OCI-LY7 (cell line): ENCODE results near the gene ULK4. TPM values are rescaled to one million over a fixed set of nuclear protein-coding genes. Genes with fewer than 3 reads are reported as not detected.

Experiments used
- BruUV-seq: library from RNA; stranded (reverse); fragments of 400-500 nt; replicated peaks from 2 replicates; lab custom pipeline; 2021; lab: Mats Ljungman, UMichigan
- CTCF ChIA-PET: fragments of 300-600 bp; sonication (Branson Sonifier 250); formaldehyde crosslinking; loops from one replicate; lab custom pipeline; 2022; ENCODE audit warnings: antibody characterized with exemption; ENCODE audit not compliant: unreplicated experiment; lab: Charles Lee
- POLR2A ChIA-PET: fragments of 300-600 bp; sonication (Branson Sonifier 250); formaldehyde crosslinking; loops from one replicate; lab custom pipeline; 2022; ENCODE audit warnings: antibody characterized with exemption; lab: Charles Lee
- DNase-seq: peaks from one replicate; pipeline ENCODE4 v3.0.0-alpha.2; 2015; ENCODE audit warnings: low spot score
- H2AFZ ChIP-seq: fragments of 200-600 bp; sonication (generic), shearing (Covaris generic); 2 replicates; pipeline ENCODE4 v1.6.1; 2014; ENCODE audit warnings: mild to moderate bottlenecking, antibody characterized with exemption, low read length, moderate library complexity
- H3K27ac ChIP-seq: fragments of 200-600 bp; sonication (generic); 2 replicates; pipeline ENCODE4 v1.5.1; 2014; ENCODE audit warnings: mixed run types, low read depth, mild to moderate bottlenecking, moderate library complexity, low read length, inconsistent platforms; ENCODE audit not compliant: poor library complexity, severe bottlenecking
- H3K36me3 ChIP-seq: fragments of 200-600 bp; sonication (generic); 2 replicates; pipeline ENCODE4 v1.6.1; 2014; ENCODE audit warnings: mild to moderate bottlenecking, antibody characterized with exemption, low read length, moderate library complexity, mixed read lengths; ENCODE audit not compliant: insufficient read depth
- H3K4me1 ChIP-seq: fragments of 200-600 bp; sonication (generic); 2 replicates; pipeline ENCODE4 v1.5.1; 2014; ENCODE audit warnings: mild to moderate bottlenecking, low read length; ENCODE audit not compliant: insufficient read depth, poor library complexity, severe bottlenecking
- H3K4me2 ChIP-seq: fragments of 200-600 bp; sonication (generic); 2 replicates; pipeline ENCODE4 v1.6.1; 2014; ENCODE audit warnings: mild to moderate bottlenecking, low read length
- H3K4me3 ChIP-seq: fragments of 200-600 bp; sonication (generic); 2 replicates; pipeline ENCODE4 v1.5.1; 2014; ENCODE audit warnings: mild to moderate bottlenecking, low read depth, low read length; ENCODE audit not compliant: poor library complexity, severe bottlenecking
- H3K79me2 ChIP-seq: fragments of 200-600 bp; sonication (generic); 2 replicates; pipeline ENCODE4 v1.6.1; 2016; ENCODE audit warnings: low read depth, mild to moderate bottlenecking, low read length, moderate library complexity, mixed read lengths; ENCODE audit not compliant: insufficient read depth
- H3K9me2 ChIP-seq: fragments of 200-600 bp; sonication (generic); 2 replicates; pipeline ENCODE4 v1.6.1; 2016; ENCODE audit warnings: mild to moderate bottlenecking, low read length, mixed read lengths; ENCODE audit not compliant: insufficient read depth
- H3K9me3 ChIP-seq: fragments of 200-600 bp; sonication (generic); 2 replicates; pipeline ENCODE4 v1.6.1; 2014; ENCODE audit warnings: mild to moderate bottlenecking, mixed run types, low read length, mixed read lengths
- H4K20me1 ChIP-seq: fragments of 200-600 bp; sonication (generic); 2 replicates; pipeline ENCODE4 v1.6.1; 2014; ENCODE audit warnings: mild to moderate bottlenecking, antibody characterized with exemption, low read length, moderate library complexity, mixed read lengths; ENCODE audit not compliant: insufficient read depth
- CTCF ChIP-seq: fragments of 200-600 bp; sonication (generic); conservative IDR thresholded peaks from 2 replicates; pipeline ENCODE4 v1.5.1; 2014; ENCODE audit warnings: mild to moderate bottlenecking, antibody characterized with exemption, low read length, moderate library complexity, mixed read lengths
- EZH2phosphoT487 ChIP-seq: fragments of 200-600 bp; sonication (generic); IDR thresholded peaks from 2 replicates; pipeline ENCODE4 v1.6.1; 2018; ENCODE audit warnings: low read depth, borderline replicate concordance, mild to moderate bottlenecking, mixed run types, antibody characterized with exemption, low read length, moderate library complexity, mixed read lengths
- intact Hi-C: fragments of 100-400 bp; cut with micrococcal nuclease; formaldehyde crosslinking; loops from one replicate; pipeline ENCODE4 v1.10.0; 2022; ENCODE audit not compliant: unreplicated experiment
- total RNA-seq, 2 experiments: library from RNA; depleted of rRNA in 1 of 2; stranded (reverse); fragments of >200 nt in 1 of 2; shearing (Covaris generic) in 1 of 2; gene quantifications; 2 replicates each; pipeline ENCODE4 v1.2.3, GENCODE V29; 2014 to 2022

ULK4 gene
- total RNA-seq, 2 experiments from 2014 or later, result 18.9 to 21.0 TPM

- peaks cover 12% of the 10 kb centered on the region for H3K4me1 ChIP-seq
- no peaks in the 10 kb centered on the region for H3K9me3 ChIP-seq
- CTCF ChIA-PET, result interaction anchor here (0.9 kb wide), 1 partner anchor 10 kb away, joined by 3 read pairs; no protein-coding TSS in a partner anchor
- no peak overlapping the region for H3K4me2 ChIP-seq
- no peak for DNase-seq
- H3K79me2 ChIP-seq, result peaks cover 100% of the 10 kb centered on the region
- H4K20me1 ChIP-seq, result peaks cover 68% of the 10 kb centered on the region
- TF ChIP-seq CTCF (no peak), EZH2phosphoT487 (no peak)
- no TSS peak for BruUV-seq
- no peak overlapping the region for H3K4me3 ChIP-seq
- no peaks in the 10 kb centered on the region for H3K9me2 ChIP-seq
- no peak overlapping the region for H3K27ac ChIP-seq
- H3K36me3 ChIP-seq, result peaks cover 52% of the 10 kb centered on the region
- H2AFZ ChIP-seq, result no peak overlapping the region
- intact Hi-C loops, result no loop called here
- POLR2A ChIA-PET, result interaction anchor here (0.6 to 1.4 kb wide), 2 partner anchors 12 to 279 kb away, joined by 3 to 6 read pairs; no protein-coding TSS in a partner anchor
Measured at GRCh38 chr3:41212088-41212487, 749.8 kb downstream of the ULK4 start.

DNA sequence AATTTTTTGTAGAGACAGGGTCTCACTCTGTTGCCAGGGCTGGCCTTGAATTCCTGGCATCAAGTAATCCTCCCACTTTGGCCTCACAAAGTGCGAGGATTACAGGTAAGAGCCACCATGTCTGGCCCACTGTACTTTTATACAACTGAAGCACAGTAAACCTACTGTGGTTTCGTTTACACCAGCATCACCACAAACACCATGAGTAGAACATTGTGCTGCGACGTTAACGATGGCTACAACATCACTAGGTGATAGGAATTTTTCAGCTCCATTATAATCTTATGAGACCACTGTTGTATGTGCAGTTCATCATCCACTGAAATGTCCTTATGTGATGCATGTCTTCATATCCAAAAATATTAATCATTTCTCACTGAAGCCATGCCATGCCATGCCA lies 750.9 kb downstream of the ULK4 start:
- H3K9me3 ChIP-seq, result no peaks in the 10 kb centered on the region
- TF ChIP-seq EZH2phosphoT487 (no peak), CTCF (no peak)
- H2AFZ ChIP-seq, result no peak overlapping the region
- no peak for DNase-seq
- peaks cover 68% of the 10 kb centered on the region for H4K20me1 ChIP-seq
- no peak overlapping the region for H3K4me2 ChIP-seq
- POLR2A ChIA-PET, result interaction anchor here (1.0 to 2.8 kb wide), 4 partner anchors 8 to 18 kb away, joined by 3 to 10 read pairs (median 7); partner anchors contain the start of gene CTNNB1
- CTCF ChIA-PET, result no interaction called here
- H3K4me3 ChIP-seq, result no peak overlapping the region
- peaks cover 12% of the 10 kb centered on the region for H3K4me1 ChIP-seq
- peaks cover 54% of the 10 kb centered on the region for H3K36me3 ChIP-seq
- H3K9me2 ChIP-seq, result no peaks in the 10 kb centered on the region
- no TSS peak for BruUV-seq
- intact Hi-C loops, result no loop called here
- H3K79me2 ChIP-seq, result peaks cover 100% of the 10 kb centered on the region
- no peak overlapping the region for H3K27ac ChIP-seq

GRCh38 chr3:41209646-41210045 lies 752.3 kb downstream of the ULK4 start:
- Histone ChIP-seq H3K4me2 (no peak overlapping the region), H3K9me2 (no peaks in the 10 kb centered on the region), H3K79me2 (peaks cover 100% of the 10 kb centered on the region), H3K9me3 (no peaks in the 10 kb centered on the region), H3K36me3 (peaks cover 58% of the 10 kb centered on the region), H3K27ac (no peak overlapping the region), H3K4me3 (no peak overlapping the region), H2AFZ (no peak overlapping the region), H3K4me1 (peaks cover 12% of the 10 kb centered on the region), H4K20me1 (peaks cover 72% of the 10 kb centered on the region)
- intact Hi-C loops, result no loop called here
- no peak for DNase-seq
- CTCF ChIA-PET, result no interaction called here
- TF ChIP-seq CTCF (no peak), EZH2phosphoT487 (no peak)
- BruUV-seq, result no TSS peak
- POLR2A ChIA-PET, result interaction anchor here (0.9 to 2.8 kb wide), 5 partner anchors 9 to 22 kb away, joined by 3 to 10 read pairs (median 4); no protein-coding TSS in a partner anchor
